PFSK-1 (cell line): ENCODE data around the gene SENP1.

Experiments used
- FOXP2 ChIP-seq: optimal IDR thresholded peaks from 2 replicates; pipeline ENCODE3; 2011; ENCODE audit warnings: borderline replicate concordance, control low read depth, inconsistent platforms; ENCODE audit not compliant: insufficient read depth; ENCODE audit errors: extremely low read length, extremely low read depth
- POLR2AphosphoS5 ChIP-seq: IDR thresholded peaks from 2 replicates; pipeline ENCODE4 v1.6.1; 2012; ENCODE audit warnings: low read depth, mild to moderate bottlenecking, control low read depth, low read length, moderate library complexity
- REST ChIP-seq, 2 experiments: IDR thresholded peaks; 2 replicates each; pipeline versions ENCODE4 v1.6.1 to v1.8.0; 2011 to 2012; ENCODE audit warnings: low read depth in 2 of 2, low read length in 2 of 2, control low read depth in 1 of 2, inconsistent platforms in 1 of 2, mild to moderate bottlenecking in 1 of 2, moderate library complexity in 1 of 2; ENCODE audit not compliant: insufficient read depth in 1 of 2
- SIN3A ChIP-seq: IDR thresholded peaks from 2 replicates; pipeline ENCODE4 v1.6.1; 2012; ENCODE audit warnings: mild to moderate bottlenecking, low read length, moderate library complexity, borderline replicate concordance; ENCODE audit not compliant: insufficient read depth
- TAF1 ChIP-seq: IDR thresholded peaks from 2 replicates; pipeline ENCODE4 v1.6.1; 2012; ENCODE audit warnings: low read length, control low read depth, borderline replicate concordance; ENCODE audit not compliant: insufficient read depth

The SENP1 gene

GRCh38 chr12:48026060-48026827 lies 79.6 kb downstream of the SENP1 start:
- no peak for TF ChIP-seq TAF1
- TF ChIP-seq FOXP2: no peak
- no peak for TF ChIP-seq SIN3A
- TF ChIP-seq POLR2AphosphoS5: no peak
- no peak for TF ChIP-seq REST (IDR thresholded peaks at IDR 0.05; ENCODE audit: insufficient read depth in 1 of 2, low read depth in 2 of 2, low read length in 2 of 2)

GRCh38 chr12:48025281-48025680 lies 80.6 kb downstream of the SENP1 start:
- TF ChIP-seq SIN3A (no peak), REST (IDR thresholded peaks at IDR 0.05; ENCODE audit: insufficient read depth in 1 of 2, low read depth in 2 of 2, low read length in 2 of 2) (no peak), TAF1 (no peak), POLR2AphosphoS5 (no peak), FOXP2 (no peak)

- TF ChIP-seq REST (IDR thresholded peaks at IDR 0.05; ENCODE audit: insufficient read depth in 1 of 2, low read depth in 2 of 2, low read length in 2 of 2) (no peak), SIN3A (no peak), POLR2AphosphoS5 (no peak), TAF1 (no peak), FOXP2 (no peak)
Observed at GRCh38 chr12:48024735-48025134, 81.1 kb downstream of the SENP1 start.

GRCh38 chr12:48023386-48023785 lies 82.5 kb downstream of the SENP1 start:
- no peak for TF ChIP-seq POLR2AphosphoS5
- no peak for TF ChIP-seq TAF1
- no peak for TF ChIP-seq FOXP2
- no peak for TF ChIP-seq SIN3A
- TF ChIP-seq REST (IDR thresholded peaks at IDR 0.05; ENCODE audit: insufficient read depth in 1 of 2, low read depth in 2 of 2, low read length in 2 of 2): no peak
